K562 (cell line): Measurements from ENCODE around the gene DPEP2. TPM values are rescaled to one million over a fixed set of nuclear protein-coding genes. Genes with fewer than 3 reads are reported as not detected.

Experiments used
- FOXM1 ChIP-seq, 2 experiments: fragments of 450-650 bp in 1 of 2; sonication (generic) in 1 of 2; formaldehyde crosslinking in 1 of 2; IDR thresholded peaks; 2 replicates each; pipeline versions ENCODE4 v1.6.1 to v1.9.0; 2017 to 2022; ENCODE audit warnings: low read depth in 2 of 2, mild to moderate bottlenecking in 2 of 2, missing genetic modification reagents in 1 of 2, moderate library complexity in 1 of 2
- LEF1 ChIP-seq: fragments of 450-650 bp; IDR thresholded peaks from 2 replicates; pipeline ENCODE4 v1.6.1; 2016; ENCODE audit warnings: mild to moderate bottlenecking
- NBN ChIP-seq: fragments of 450-650 bp; IDR thresholded peaks from 2 replicates; pipeline ENCODE4 v1.6.1; 2016; ENCODE audit warnings: low read depth, mild to moderate bottlenecking
- TARDBP ChIP-seq: fragments of 450-650 bp; IDR thresholded peaks from 2 replicates; pipeline ENCODE4 v1.6.1; 2016
- polyA plus RNA-seq, 8 experiments: library from polyadenylated mRNA; depleted of rRNA in 4 of 8; stranded (reverse) in 5 of 8; unstranded in 3 of 8; fragments of >200 nt; fragmentation: Nextera tagmentation in 2 of 8; fragmentation: Illumina TruSeq in 1 of 8; extraction: Ambion mirVana in 2 of 8; extraction: Trizol in 1 of 8; gene quantifications; 2 replicates each; pipeline versions ENCODE4 v1.2.1 to v1.2.3, GENCODE V29; 2011 to 2014; ENCODE audit warnings: inconsistent platforms in 1 of 8, missing spikeins in 1 of 8
- total RNA-seq, 7 experiments: library from RNA; depleted of rRNA in 6 of 7; stranded (reverse); fragments of >200 nt in 6 of 7; fragmentation: Illumina TruSeq in 2 of 7; extraction: Trizol in 2 of 7; gene quantifications; 2 replicates each; pipeline versions ENCODE4 v1.2.1 to v1.2.3, GENCODE V29; 2011 to 2021; ENCODE audit warnings: low replicate concordance in 1 of 7
- TF ChIP-seq, protein P1 (sequence below): fragments of 250-450 bp; sonication (Bioruptor Pico); IDR thresholded peaks from 2 replicates; pipeline ENCODE4 v1.4.0; 2020
- TF ChIP-seq, protein P2 (sequence below): fragments of 450-650 bp; IDR thresholded peaks from 2 replicates; pipeline ENCODE4 v1.6.1; 2017; ENCODE audit warnings: antibody characterized with exemption, mild to moderate bottlenecking
- TF ChIP-seq, protein P3 (sequence below), 2 experiments: fragments of 450-650 bp; IDR thresholded peaks; 2 replicates each; pipeline ENCODE4 v1.6.1; 2016; ENCODE audit warnings: mild to moderate bottlenecking in 2 of 2, borderline replicate concordance in 1 of 2, low read depth in 1 of 2, moderate library complexity in 1 of 2
- TF ChIP-seq, protein P4 (sequence below), 2 experiments: IDR thresholded peaks in 1 of 2; conservative IDR thresholded peaks in 1 of 2; 2 replicates each; pipeline ENCODE4 v1.6.1; 2016; ENCODE audit warnings: low read depth in 2 of 2, mild to moderate bottlenecking in 1 of 2, missing compliant biosample characterization in 1 of 2, missing genetic modification characterization in 1 of 2, moderate library complexity in 1 of 2

DPEP2 gene
- total and polyA plus RNA-seq, 9 of the 15 experiments (the other 6 are each of a cell fraction or from before 2014, with no cell fraction given), result 0.14 to 1.2 (median 0.38) TPM

DNA sequence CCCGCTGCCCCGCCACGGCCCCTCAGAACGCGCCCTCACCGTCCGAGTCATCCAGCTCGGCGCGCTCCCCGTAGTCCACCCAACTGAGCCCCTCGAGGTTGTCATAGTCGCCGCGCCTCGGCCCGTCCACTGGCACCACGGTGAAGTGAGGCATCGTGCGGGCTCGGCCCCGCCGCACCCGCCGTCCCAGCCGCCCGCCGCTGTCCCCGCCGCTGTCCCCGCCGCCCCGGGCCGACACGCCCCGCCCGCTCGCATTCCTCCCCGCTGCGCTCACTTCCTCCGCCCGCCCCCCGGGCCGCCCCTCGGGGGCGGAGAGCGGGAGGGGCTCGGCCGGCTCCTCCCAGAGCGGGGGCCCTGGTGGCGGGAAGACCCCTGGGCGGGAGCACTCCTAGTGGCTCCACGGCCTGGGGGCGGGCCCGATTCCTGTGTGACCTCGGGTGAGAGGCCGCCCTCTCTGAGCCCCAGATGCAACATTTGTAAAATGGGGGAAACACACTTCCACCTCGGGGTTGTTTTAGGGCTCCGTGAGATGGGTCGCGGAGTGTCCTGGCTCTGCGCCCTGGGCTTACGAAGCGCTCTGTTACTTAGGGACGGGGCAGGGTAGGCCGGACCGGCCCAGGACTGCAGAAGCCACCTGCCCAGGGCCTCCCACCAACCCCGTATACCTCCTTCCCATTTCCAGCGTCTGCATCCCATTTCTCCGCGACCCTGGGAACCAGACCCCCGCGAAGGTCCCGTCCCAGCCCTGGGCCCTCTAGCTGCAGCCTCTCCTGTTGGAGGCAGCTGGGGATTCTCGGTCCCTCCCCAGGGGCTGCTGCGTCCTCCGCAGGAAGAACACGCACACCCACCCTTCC, 30.7 kb downstream of the DPEP2 start, which contains the start of gene SLC12A4 (continued):
- TF ChIP-seq, protein P1, sequence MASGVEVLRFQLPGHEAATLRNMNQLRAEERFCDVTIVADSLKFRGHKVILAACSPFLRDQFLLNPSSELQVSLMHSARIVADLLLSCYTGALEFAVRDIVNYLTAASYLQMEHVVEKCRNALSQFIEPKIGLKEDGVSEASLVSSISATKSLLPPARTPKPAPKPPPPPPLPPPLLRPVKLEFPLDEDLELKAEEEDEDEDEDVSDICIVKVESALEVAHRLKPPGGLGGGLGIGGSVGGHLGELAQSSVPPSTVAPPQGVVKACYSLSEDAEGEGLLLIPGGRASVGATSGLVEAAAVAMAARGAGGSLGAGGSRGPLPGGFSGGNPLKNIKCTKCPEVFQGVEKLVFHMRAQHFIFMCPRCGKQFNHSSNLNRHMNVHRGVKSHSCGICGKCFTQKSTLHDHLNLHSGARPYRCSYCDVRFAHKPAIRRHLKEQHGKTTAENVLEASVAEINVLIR, result no peak
- TF ChIP-seq FOXM1 (IDR thresholded peaks at IDR 0.05; ENCODE audit: low read depth) (peak; percentile 41; the same call in 1 of the 2 replicates), FOXM1 (CRISPR knock-in tag; IDR thresholded peaks at IDR 0.05; ENCODE audit: low read depth) (0 out of 2 replicates have a peak, but pooled peaks have one; percentile 68), NBN (peak; percentile 60), TARDBP (peak; percentile 41; the same call in 1 of the 2 replicates), LEF1 (no peak)
- TF ChIP-seq, protein P2, sequence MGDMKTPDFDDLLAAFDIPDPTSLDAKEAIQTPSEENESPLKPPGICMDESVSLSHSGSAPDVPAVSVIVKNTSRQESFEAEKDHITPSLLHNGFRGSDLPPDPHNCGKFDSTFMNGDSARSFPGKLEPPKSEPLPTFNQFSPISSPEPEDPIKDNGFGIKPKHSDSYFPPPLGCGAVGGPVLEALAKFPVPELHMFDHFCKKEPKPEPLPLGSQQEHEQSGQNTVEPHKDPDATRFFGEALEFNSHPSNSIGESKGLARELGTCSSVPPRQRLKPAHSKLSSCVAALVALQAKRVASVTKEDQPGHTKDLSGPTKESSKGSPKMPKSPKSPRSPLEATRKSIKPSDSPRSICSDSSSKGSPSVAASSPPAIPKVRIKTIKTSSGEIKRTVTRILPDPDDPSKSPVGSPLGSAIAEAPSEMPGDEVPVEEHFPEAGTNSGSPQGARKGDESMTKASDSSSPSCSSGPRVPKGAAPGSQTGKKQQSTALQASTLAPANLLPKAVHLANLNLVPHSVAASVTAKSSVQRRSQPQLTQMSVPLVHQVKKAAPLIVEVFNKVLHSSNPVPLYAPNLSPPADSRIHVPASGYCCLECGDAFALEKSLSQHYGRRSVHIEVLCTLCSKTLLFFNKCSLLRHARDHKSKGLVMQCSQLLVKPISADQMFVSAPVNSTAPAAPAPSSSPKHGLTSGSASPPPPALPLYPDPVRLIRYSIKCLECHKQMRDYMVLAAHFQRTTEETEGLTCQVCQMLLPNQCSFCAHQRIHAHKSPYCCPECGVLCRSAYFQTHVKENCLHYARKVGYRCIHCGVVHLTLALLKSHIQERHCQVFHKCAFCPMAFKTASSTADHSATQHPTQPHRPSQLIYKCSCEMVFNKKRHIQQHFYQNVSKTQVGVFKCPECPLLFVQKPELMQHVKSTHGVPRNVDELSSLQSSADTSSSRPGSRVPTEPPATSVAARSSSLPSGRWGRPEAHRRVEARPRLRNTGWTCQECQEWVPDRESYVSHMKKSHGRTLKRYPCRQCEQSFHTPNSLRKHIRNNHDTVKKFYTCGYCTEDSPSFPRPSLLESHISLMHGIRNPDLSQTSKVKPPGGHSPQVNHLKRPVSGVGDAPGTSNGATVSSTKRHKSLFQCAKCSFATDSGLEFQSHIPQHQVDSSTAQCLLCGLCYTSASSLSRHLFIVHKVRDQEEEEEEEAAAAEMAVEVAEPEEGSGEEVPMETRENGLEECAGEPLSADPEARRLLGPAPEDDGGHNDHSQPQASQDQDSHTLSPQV, result no peak
- TF ChIP-seq, protein P3, sequence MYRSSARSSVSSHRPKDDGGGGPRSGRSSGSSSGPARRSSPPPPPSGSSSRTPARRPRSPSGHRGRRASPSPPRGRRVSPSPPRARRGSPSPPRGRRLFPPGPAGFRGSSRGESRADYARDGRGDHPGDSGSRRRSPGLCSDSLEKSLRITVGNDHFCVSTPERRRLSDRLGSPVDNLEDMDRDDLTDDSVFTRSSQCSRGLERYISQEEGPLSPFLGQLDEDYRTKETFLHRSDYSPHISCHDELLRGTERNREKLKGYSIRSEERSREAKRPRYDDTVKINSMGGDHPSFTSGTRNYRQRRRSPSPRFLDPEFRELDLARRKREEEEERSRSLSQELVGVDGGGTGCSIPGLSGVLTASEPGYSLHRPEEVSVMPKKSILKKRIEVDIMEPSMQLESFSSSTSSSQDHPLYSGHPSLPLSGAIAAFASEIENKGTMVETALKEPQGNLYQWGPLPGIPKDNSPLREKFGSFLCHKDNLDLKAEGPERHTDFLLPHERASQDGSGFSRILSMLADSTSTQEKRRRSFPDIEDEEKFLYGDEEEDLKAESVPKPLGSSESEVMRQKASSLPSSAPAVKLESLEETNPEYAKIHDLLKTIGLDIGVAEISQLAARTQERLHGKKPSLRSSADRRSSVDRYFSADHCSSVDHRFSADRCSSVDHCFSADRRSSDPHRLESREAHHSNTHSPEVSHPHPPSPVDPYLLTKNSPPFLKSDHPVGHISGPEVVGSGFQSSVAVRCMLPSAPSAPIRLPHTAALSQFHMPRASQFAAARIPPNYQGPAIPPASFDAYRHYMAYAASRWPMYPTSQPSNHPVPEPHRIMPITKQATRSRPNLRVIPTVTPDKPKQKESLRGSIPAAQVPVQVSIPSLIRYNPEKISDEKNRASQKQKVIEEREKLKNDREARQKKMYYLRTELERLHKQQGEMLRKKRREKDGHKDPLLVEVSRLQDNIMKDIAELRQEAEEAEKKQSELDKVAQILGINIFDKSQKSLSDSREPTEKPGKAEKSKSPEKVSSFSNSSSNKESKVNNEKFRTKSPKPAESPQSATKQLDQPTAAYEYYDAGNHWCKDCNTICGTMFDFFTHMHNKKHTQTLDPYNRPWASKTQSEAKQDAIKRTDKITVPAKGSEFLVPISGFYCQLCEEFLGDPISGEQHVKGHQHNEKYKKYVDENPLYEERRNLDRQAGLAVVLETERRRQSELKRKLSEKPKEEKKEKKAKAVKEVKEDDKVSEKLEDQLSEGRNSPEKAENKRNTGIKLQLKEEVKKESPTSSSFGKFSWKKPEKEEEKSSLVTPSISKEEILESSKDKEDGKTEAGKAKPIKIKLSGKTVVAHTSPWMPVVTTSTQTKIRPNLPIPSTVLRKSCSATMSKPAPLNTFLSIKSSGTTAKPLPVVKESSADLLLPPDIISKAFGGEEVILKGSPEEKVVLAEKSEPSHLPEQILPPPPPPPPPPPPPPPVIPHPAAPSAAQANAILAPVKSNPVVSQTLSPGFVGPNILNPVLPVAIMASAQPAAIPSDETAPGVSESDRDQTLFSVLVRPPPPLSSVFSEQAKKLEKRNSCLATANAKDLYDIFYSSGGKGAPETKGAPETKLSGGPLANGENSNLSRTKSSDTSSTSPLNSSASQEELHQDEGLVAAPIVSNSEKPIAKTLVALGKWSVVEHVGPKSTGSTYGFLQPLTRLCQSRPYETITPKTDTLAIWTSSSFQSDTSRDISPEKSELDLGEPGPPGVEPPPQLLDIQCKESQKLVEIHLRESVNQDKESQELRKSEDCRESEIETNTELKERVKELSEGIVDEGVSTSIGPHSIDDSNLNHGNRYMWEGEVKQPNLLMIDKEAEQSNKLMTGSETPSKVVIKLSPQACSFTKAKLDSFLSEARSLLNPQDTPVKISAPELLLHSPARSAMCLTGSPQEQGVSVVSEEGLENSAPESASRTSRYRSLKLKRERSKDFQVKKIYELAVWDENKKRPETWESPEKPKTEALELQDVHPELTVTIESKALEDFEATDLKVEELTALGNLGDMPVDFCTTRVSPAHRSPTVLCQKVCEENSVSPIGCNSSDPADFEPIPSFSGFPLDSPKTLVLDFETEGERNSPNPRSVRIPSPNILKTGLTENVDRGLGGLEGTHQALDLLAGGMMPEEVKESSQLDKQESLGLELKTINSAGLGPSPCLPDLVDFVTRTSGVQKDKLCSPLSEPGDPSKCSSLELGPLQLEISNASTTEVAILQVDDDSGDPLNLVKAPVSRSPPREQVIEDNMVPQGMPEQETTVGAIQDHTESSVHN (IDR thresholded peaks at IDR 0.05; ENCODE audit: borderline replicate concordance in 1 of 2, low read depth in 1 of 2), result no peak
- TF ChIP-seq, protein P4, sequence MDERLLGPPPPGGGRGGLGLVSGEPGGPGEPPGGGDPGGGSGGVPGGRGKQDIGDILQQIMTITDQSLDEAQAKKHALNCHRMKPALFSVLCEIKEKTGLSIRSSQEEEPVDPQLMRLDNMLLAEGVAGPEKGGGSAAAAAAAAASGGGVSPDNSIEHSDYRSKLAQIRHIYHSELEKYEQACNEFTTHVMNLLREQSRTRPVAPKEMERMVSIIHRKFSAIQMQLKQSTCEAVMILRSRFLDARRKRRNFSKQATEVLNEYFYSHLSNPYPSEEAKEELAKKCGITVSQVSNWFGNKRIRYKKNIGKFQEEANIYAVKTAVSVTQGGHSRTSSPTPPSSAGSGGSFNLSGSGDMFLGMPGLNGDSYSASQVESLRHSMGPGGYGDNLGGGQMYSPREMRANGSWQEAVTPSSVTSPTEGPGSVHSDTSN (CRISPR knock-in tag; IDR thresholded peaks at IDR 0.05; ENCODE audit: low read depth), result no peak
- TF ChIP-seq, protein P4 (tag; conservative IDR thresholded peaks at IDR 0.05; ENCODE audit: low read depth), result no peak
